GM21360 (cell line): ENCODE measurements around the gene TOR1A.
"Not testable (repeated sequence)": the region's sequence is repeated elsewhere in the genome, so short reads cannot be mapped to it uniquely, and the experiment has no call there.

Source experiments
- ATAC-seq: cut with Tn5 transposase; IDR thresholded peaks from one replicate; pipeline ENCODE4 v1.9.1; 2021; ENCODE audit warnings: mild to moderate bottlenecking, moderate library complexity; ENCODE audit not compliant: unreplicated experiment

The TOR1A gene

GRCh38 chr9:129783516-129784361 is 40.2 kb downstream of the TOR1A start:
- ATAC-seq = no peak

GRCh38 chr9:129781981-129782380 is 42.0 kb downstream of the TOR1A start:
- ATAC-seq = no peak

- no peak for ATAC-seq
These were observed 42.8 kb downstream of the TOR1A start for GRCh38 chr9:129781131-129781530.

GRCh38 chr9:129779560-129780190 is 44.3 kb downstream of the TOR1A start:
- no peak for ATAC-seq

- ATAC-seq = no peak
These were observed 45.5 kb downstream of the TOR1A start for GRCh38 chr9:129778469-129778868.

- no peak for ATAC-seq
These were observed 46.2 kb downstream of the TOR1A start for GRCh38 chr9:129777769-129778130.

- ATAC-seq = no peak
These were observed 46.8 kb downstream of the TOR1A start for GRCh38 chr9:129776938-129777768.

GRCh38 chr9:129776566-129776937 is 47.4 kb downstream of the TOR1A start:
- ATAC-seq = no peak

- ATAC-seq = not testable (repeated sequence)
These were observed 47.8 kb downstream of the TOR1A start for GRCh38 chr9:129776096-129776495.

GRCh38 chr9:129775448-129775798 is 48.5 kb downstream of the TOR1A start:
- ATAC-seq = no peak

GRCh38 chr9:129774791-129775447 is 49.0 kb downstream of the TOR1A start:
- no peak for ATAC-seq

GRCh38 chr9:129773262-129774048 is 50.5 kb downstream of the TOR1A start:
- no peak for ATAC-seq

GRCh38 chr9:129770741-129771140 is 53.2 kb downstream of the TOR1A start:
- ATAC-seq = no peak

GRCh38 chr9:129769669-129770068 is 54.3 kb downstream of the TOR1A start:
- ATAC-seq = no peak

GRCh38 chr9:129768486-129768885 is 55.5 kb downstream of the TOR1A start:
- ATAC-seq = no peak

GRCh38 chr9:129765764-129766317 is 58.1 kb downstream of the TOR1A start:
- ATAC-seq = no peak

- ATAC-seq = no peak
These were observed 60.7 kb downstream of the TOR1A start for GRCh38 chr9:129762985-129763926.
